H1 (cell line): ENCODE measurements around the gene CCR9. TPM values are rescaled to one million over a fixed set of nuclear protein-coding genes. Genes with fewer than 3 reads are reported as not detected.

Source experiments
- SRF ChIP-seq: IDR thresholded peaks from 2 replicates; pipeline ENCODE4 v1.6.1; 2011; ENCODE audit warnings: mild to moderate bottlenecking, low read depth, low read length, moderate library complexity
- polyA plus RNA-seq, 7 experiments: library from polyadenylated mRNA; depleted of rRNA in 3 of 7; stranded (reverse) in 5 of 7; unstranded in 2 of 7; fragments of >200 nt in 5 of 7; fragments of 200-250 nt in 2 of 7; gene quantifications; 1 replicate in 5 of 7; 2 replicates in 1 of 7; 4 replicates in 1 of 7; pipeline versions ENCODE4 v1.2.1 to v1.2.3, GENCODE V29; 2011 to 2013; ENCODE audit warnings: missing spikeins in 2 of 7, mixed read lengths in 2 of 7
- total RNA-seq: library from RNA; stranded (reverse); fragmentation: NEBNext Ultra II Directional; extraction: Animal tissue kit (Norgen Biotek cat#: 25700); gene quantifications from 2 replicates; pipeline ENCODE4 v1.2.1, GENCODE V29; 2021

Gene CCR9
- total and polyA plus RNA-seq, 2 of the 8 experiments (the other 6 are each of a cell fraction or from before 2014, with no cell fraction given) = not detected

GRCh38 chr3:45944830-45945620 is 58.7 kb downstream of the CCR9 start (continued):
- no peak for TF ChIP-seq SRF
